RWPE1 (cell line): ENCODE results near the gene MATR3.

ENCODE experiments used
- CTCF ChIA-PET: fragments of 350-600 bp; sonication (Branson Sonifier 250); formaldehyde crosslinking; extraction: SDS; loops from one replicate; lab custom pipeline; 2021; lab: Yijun Ruan, JAX
- POLR2A ChIA-PET: fragments of 400-600 bp; formaldehyde crosslinking; extraction: SDS; loops from one replicate; lab custom pipeline; 2020; ENCODE audit warnings: antibody characterized with exemption; ENCODE audit not compliant: low non-redundant PET; lab: Yijun Ruan, JAX
- DNase-seq: peaks from one replicate; pipeline ENCODE4 v3.0.0; 2012; ENCODE audit warnings: low spot score
- H3K27ac ChIP-seq: fragments of 450-650 bp; 2 replicates; pipeline ENCODE4 v1.5.1; 2017
- TF ChIP-seq, protein P1 (sequence below): fragments of 450-650 bp; conservative IDR thresholded peaks from 2 replicates; pipeline ENCODE4 v1.5.1; 2017; ENCODE audit warnings: low read depth, mild to moderate bottlenecking

Gene MATR3, protein sequence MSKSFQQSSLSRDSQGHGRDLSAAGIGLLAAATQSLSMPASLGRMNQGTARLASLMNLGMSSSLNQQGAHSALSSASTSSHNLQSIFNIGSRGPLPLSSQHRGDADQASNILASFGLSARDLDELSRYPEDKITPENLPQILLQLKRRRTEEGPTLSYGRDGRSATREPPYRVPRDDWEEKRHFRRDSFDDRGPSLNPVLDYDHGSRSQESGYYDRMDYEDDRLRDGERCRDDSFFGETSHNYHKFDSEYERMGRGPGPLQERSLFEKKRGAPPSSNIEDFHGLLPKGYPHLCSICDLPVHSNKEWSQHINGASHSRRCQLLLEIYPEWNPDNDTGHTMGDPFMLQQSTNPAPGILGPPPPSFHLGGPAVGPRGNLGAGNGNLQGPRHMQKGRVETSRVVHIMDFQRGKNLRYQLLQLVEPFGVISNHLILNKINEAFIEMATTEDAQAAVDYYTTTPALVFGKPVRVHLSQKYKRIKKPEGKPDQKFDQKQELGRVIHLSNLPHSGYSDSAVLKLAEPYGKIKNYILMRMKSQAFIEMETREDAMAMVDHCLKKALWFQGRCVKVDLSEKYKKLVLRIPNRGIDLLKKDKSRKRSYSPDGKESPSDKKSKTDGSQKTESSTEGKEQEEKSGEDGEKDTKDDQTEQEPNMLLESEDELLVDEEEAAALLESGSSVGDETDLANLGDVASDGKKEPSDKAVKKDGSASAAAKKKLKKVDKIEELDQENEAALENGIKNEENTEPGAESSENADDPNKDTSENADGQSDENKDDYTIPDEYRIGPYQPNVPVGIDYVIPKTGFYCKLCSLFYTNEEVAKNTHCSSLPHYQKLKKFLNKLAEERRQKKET

DNA sequence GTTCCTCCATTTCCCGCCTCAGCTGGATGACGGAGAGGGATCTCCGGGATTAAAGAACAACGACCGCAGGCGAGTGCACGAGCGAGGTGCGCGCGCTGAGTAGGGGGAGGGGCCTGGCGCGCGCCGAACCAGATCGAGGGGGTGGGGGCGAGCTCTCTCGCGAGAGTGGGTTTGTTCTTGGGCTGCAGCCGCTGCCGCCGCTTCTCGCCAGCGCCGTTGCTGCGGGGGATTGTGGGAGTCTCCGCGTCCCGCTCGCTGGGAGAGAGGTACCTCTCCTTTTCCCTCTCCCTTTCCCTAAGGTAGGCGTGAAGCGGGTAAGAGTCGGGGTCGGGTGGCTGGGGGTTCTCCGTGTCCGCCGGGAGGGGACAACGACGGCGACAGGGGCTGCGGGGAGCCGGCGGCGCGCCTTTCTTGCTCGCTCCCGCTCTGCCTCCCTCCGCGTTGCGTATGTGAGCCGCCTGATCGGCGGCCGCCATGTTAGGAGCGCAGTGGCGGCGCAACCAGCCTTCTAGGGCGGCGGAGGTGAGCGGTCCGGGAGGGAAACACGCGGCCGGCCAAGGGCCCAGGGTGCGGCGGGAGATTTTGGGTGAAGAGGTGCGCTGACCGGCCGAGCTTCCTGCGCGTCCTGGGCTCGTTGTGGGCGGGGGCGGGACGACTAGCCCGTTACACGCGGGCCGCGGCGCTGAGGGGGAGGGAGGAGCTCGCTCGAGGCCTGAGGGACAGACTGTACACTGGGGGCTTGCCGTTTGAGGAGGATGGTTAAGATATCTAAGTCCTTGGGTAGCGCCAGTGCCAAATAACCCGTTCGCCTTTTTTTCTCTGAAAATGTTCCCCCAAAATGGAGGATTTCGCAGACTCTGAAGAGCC, at the start of gene MATR3:
Gene MATR3, plus strand, starts transcription at position 234 of the 867 bp plus-strand sequence. CDS start 13,676 bp downstream, outside the sequence.
- TF ChIP-seq, protein P1, sequence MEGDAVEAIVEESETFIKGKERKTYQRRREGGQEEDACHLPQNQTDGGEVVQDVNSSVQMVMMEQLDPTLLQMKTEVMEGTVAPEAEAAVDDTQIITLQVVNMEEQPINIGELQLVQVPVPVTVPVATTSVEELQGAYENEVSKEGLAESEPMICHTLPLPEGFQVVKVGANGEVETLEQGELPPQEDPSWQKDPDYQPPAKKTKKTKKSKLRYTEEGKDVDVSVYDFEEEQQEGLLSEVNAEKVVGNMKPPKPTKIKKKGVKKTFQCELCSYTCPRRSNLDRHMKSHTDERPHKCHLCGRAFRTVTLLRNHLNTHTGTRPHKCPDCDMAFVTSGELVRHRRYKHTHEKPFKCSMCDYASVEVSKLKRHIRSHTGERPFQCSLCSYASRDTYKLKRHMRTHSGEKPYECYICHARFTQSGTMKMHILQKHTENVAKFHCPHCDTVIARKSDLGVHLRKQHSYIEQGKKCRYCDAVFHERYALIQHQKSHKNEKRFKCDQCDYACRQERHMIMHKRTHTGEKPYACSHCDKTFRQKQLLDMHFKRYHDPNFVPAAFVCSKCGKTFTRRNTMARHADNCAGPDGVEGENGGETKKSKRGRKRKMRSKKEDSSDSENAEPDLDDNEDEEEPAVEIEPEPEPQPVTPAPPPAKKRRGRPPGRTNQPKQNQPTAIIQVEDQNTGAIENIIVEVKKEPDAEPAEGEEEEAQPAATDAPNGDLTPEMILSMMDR, result no peak
- CTCF ChIA-PET, result interaction anchor here (0.6 to 1.0 kb wide), 5 partner anchors 11 to 1533 kb away, joined by 3 to 4 read pairs (median 3); partner anchors contain the start of genes PAIP2 and SIL1
- peak; percentile 99 for DNase-seq
- POLR2A ChIA-PET, result interaction anchor here (0.5 to 1.2 kb wide), 10 partner anchors 10 to 189 kb away, joined by 3 to 7 read pairs (median 4); partner anchors contain the start of gene STING1
- H3K27ac ChIP-seq, result peak within 1 kb of the TSS; percentile 98

DNA sequence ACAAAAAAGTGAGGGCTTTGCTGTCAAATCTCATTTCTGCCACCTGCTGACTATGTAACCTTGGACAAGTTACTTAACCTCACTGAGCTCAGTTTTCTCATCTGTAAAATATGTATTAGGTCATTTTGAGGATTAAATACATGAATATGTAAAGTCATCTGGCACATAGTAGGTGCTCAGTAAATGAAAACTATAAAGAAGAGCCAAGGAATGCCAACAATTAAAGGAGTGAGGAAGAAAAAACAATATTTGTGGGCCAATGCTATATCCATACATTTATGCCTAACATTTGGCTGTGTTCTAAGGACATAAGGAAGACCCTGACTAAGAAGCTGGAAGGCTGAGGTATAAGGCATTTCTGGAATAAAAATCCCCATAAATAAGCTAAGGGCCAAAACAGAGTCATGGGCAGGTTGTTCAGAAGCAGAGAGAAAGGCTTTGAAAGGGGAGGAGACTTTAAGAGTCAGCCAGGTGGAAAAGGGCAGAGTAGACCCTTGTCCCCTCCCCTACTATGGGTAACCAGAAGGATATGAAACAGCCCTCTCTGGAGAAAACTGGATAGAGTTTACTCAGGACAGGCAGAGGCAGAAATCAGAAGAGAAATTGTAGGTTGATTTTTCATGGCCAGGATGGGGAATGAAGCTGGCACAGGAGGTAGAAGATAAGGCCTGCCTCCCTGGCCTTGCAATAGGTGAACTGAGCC, 47.8 kb upstream of the MATR3 start:
- TF ChIP-seq, protein P1, result no peak
- ChIA-PET CTCF (interaction anchor here (0.7 kb wide), 1 partner anchor 316 kb away, joined by 4 read pairs; no protein-coding TSS in a partner anchor), POLR2A (no interaction called here)
- DNase-seq, result no peak
- H3K27ac ChIP-seq, result no peak overlapping the region; the same call in 1 of the 2 replicates

DNA sequence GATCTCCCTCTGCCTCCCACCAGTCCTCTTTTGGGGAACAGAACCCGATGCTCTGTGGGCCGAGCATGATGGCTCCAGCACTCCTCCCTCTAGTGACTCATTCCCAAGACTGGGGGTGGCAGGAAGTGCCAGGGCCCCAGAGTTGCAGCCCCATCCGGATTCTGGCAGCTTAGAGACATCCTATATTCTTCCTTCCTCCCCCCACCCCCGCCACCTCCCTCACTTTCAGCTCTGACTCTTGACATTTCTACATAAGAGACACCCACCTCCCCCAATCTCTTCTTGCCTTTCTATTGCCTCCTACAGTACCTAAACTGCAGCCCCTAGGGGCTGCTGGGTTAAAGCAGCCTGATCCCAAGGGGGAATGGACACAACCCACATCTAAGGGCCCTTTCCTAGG, 47.1 kb upstream of the MATR3 start:
- ChIA-PET POLR2A (no interaction called here), CTCF (interaction anchor here (0.7 kb wide), 1 partner anchor 317 kb away, joined by 4 read pairs; no protein-coding TSS in a partner anchor)
- H3K27ac ChIP-seq, result no peak overlapping the region; the same call in 1 of the 2 replicates
- TF ChIP-seq, protein P1, result no peak
- DNase-seq, result peak; percentile 63

DNA sequence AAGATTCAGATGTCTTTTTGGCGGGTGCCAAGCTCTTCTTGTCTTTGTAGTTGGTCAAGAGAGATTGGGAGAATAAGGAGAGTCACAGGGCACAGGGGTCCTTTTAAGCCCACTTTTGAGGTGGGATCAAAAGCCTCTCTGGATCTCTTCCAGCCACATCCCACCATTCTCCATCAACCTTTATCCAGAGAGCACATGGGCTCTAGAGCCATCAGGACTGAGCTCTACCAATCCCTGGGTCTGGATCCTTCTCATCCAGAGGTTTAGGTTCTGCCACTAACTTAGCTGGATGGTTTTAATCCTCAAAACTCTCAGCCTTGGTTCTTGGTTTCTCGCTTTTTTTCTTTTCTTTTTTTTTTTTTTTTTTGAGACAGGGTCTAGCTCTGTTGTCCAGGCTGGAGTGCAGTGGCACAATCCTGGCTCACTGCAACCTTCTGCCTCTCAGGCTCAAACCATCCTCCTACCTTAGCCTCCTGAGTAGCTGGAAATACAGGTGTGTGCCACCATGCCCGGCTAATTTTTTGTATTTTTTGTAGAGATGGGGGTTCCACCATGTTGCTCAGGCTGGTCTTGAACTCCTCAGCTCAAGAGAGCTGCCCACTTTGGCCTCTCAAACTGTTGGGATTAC, 44.6 kb upstream of the MATR3 start:
- ChIA-PET CTCF (interaction anchor here (0.8 kb wide), 1 partner anchor 9 kb away, joined by 4 read pairs; no protein-coding TSS in a partner anchor), POLR2A (no interaction called here)
- no peak overlapping the region for H3K27ac ChIP-seq
- TF ChIP-seq, protein P1, result no peak
- DNase-seq, result no peak

DNA sequence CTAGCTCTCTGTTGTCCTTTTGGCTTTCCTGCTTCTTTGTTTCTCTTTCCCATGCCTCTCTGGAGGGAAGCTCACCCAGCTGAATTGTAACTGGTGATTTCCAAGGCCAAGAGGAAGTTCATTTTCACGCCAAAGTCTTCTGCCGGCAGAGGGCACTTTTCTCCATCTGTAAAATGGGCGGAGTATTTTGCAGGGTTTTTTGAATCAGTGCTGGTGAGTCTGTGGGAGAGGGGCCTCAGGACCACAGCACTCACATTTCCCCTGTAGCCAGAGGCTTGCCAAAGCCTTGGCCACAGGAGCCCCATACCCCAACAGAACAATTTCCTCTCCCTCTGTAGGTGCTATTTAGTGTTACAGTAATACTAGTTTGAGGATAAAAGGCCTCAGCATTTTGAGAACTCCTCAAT, 42.3 kb upstream of the MATR3 start:
- TF ChIP-seq, protein P1, result no peak
- CTCF ChIA-PET, result interaction anchor here (0.6 to 1.3 kb wide), 4 partner anchors 10 to 1137 kb away, joined by 3 to 4 read pairs (median 3); no protein-coding TSS in a partner anchor
- no peak for DNase-seq
- POLR2A ChIA-PET, result interaction anchor here (0.7 kb wide), 1 partner anchor 57 kb away, joined by 5 read pairs; no protein-coding TSS in a partner anchor
- no peak overlapping the region for H3K27ac ChIP-seq
